GM18907 (cell line): ENCODE data around the gene DNAJC4.
A peak's percentile ranks its signal among the peaks of the same experiment; 100 is the strongest.

Experiments used
- ATAC-seq: cut with Tn5 transposase; IDR thresholded peaks from one replicate; pipeline ENCODE4 v1.9.1; 2021; ENCODE audit warnings: mild to moderate bottlenecking, moderate library complexity; ENCODE audit not compliant: unreplicated experiment

DNAJC4 gene

GRCh38 chr11:64269540-64270220 lies 39.3 kb downstream of the DNAJC4 start:
- peak; percentile 68 for ATAC-seq

- no peak for ATAC-seq
Measured at GRCh38 chr11:64275031-64275800, 44.9 kb downstream of the DNAJC4 start.

- ATAC-seq, result no peak
Measured at GRCh38 chr11:64275841-64276240, 45.5 kb downstream of the DNAJC4 start.

GRCh38 chr11:64276653-64277431 lies 46.5 kb downstream of the DNAJC4 start:
- no peak for ATAC-seq

DNA sequence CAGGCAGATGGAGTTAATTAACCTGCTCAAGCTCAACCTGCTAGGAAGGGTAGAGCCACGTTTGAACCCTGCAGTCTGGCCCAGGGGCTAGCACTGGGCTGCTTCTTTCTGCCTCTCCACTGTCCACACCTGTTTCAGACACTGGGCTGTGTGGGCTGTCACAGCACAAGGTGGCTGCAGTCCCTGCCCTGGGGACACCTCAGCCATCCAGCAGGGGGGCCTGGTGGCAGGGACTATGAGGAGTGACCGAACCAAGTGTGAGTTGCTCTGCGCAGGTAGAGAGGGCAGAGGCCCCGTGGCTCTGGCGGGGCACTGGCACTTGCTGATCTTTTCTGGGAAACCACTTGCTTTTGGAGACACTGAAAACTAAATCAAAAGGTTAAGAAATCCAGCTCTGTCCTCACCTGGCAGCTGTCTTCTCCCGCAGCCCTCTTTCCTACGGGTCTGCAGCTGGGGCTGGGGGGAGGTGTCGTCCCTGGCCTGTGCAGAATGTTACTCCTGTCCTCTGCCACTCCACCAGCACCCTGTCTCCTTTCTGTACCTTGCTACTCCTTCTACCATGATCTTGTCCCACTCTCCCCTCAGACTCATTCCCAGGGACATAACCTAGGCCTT lies 48.3 kb downstream of the DNAJC4 start:
- no peak for ATAC-seq

DNA sequence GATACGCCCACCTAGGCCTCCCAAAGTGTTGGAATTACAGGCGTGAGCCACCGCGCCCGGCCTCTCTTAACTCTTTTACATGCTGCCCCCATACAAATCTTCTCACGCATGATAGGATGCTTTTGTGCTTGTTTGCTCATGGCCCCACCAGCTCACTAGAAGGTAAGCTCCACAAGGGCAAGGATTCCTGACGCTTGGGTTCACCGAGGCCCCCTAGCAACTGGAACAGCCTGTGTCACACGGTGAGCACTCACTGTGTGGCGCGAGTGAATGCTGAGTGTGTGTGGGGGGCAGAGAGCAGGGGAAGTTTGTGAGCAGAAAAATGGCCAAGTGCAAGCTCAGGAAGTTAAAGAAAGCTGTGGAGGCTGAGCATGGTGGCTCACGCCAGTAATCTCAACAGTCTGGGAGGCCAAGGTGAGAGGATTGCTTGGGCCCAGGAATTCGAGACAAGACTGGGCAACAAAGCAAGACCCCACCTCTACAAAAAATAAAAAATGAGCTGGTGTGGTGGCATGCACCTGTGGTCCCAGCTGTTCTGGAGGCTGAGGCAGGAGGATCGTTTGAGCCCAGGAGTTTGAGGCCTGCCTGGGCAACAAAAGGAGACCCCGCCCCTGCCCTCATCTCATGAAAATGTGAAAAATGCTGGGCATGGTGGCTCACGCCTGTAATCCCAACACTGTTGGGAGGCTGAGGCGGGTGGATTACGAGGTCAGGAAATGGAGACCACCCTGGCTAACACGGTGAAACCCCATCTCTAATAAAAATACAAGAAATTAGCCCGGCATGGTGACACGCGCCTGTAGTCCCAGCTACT lies 51.8 kb downstream of the DNAJC4 start:
- no peak for ATAC-seq

GRCh38 chr11:64283092-64283491 lies 52.7 kb downstream of the DNAJC4 start:
- ATAC-seq, result no peak
